HepG2 (cell line): ENCODE measurements around the gene KLHDC1. TPM values are rescaled to one million over a fixed set of nuclear protein-coding genes. Genes with fewer than 3 reads are reported as not detected.
A peak's percentile ranks its signal among the peaks of the same experiment; 100 is the strongest.

Source experiments
- BHLHE40 ChIP-seq: IDR thresholded peaks from 2 replicates; pipeline ENCODE4 v1.6.1; 2011; ENCODE audit warnings: low read length, improper control_type of control experiment
- BRCA1 ChIP-seq: sonication (generic); formaldehyde crosslinking; IDR thresholded peaks from 2 replicates; pipeline ENCODE4 v1.4.0; 2020; ENCODE audit warnings: missing genetic modification reagents
- DNMT3B ChIP-seq: conservative IDR thresholded peaks from 2 replicates; pipeline ENCODE4 v1.6.1; 2016; ENCODE audit warnings: missing biosample characterization, control low read depth
- EP300 ChIP-seq, 3 experiments: sonication (generic) in 1 of 3; formaldehyde crosslinking in 1 of 3; IDR thresholded peaks; 2 replicates each; pipeline versions ENCODE4 v1.5.1 to v1.6.1; 2011 to 2020; ENCODE audit warnings: low read depth in 2 of 3, low read length in 2 of 3, borderline replicate concordance in 1 of 3, improper control_type of control experiment in 1 of 3, mild to moderate bottlenecking in 1 of 3, missing genetic modification reagents in 1 of 3, moderate library complexity in 1 of 3
- FOXK2 ChIP-seq: fragments of 450-650 bp; IDR thresholded peaks from 2 replicates; pipeline ENCODE4 v1.6.1; 2016
- GFI1 ChIP-seq: sonication (generic); formaldehyde crosslinking; IDR thresholded peaks from 2 replicates; pipeline ENCODE4 v1.5.0; 2020; ENCODE audit warnings: missing genetic modification reagents, mild to moderate bottlenecking, borderline replicate concordance
- GLMP ChIP-seq: sonication (generic); formaldehyde crosslinking; IDR thresholded peaks from 2 replicates; pipeline ENCODE4 v1.9.0; 2021; ENCODE audit warnings: missing genetic modification reagents, mild to moderate bottlenecking, borderline replicate concordance
- GPN1 ChIP-seq: sonication (generic); formaldehyde crosslinking; IDR thresholded peaks from 2 replicates; pipeline ENCODE4 v1.5.1; 2020; ENCODE audit warnings: missing genetic modification reagents, borderline replicate concordance
- KAT2B ChIP-seq: fragments of 150-350 bp; IDR thresholded peaks from 2 replicates; pipeline ENCODE4 v1.6.1; 2014; ENCODE audit warnings: low read depth, low read length, borderline replicate concordance
- MED8 ChIP-seq: sonication (generic); formaldehyde crosslinking; IDR thresholded peaks from 2 replicates; pipeline ENCODE4 v1.8.1; 2023; ENCODE audit warnings: mild to moderate bottlenecking, missing genetic modification reagents; ENCODE audit not compliant: insufficient replicate concordance
- POLR2AphosphoS5 ChIP-seq: IDR thresholded peaks from 2 replicates; pipeline ENCODE4 v1.6.1; 2012; ENCODE audit warnings: low read depth, low read length
- SNAPC5 ChIP-seq: sonication (generic); formaldehyde crosslinking; IDR thresholded peaks from 2 replicates; pipeline ENCODE4 v1.8.1; 2023; ENCODE audit warnings: mild to moderate bottlenecking, missing genetic modification reagents, borderline replicate concordance
- ZFP36 ChIP-seq: fragments of 150-350 bp; IDR thresholded peaks from 2 replicates; pipeline ENCODE4 v1.6.1; 2018; ENCODE audit warnings: borderline replicate concordance, low read length, low read depth; ENCODE audit not compliant: partially characterized antibody
- ZNF296 ChIP-seq: sonication (generic); formaldehyde crosslinking; conservative IDR thresholded peaks from 2 replicates; pipeline ENCODE4 v1.5.0; 2020; ENCODE audit warnings: mild to moderate bottlenecking, missing genetic modification reagents
- ZNF512 ChIP-seq: sonication (generic); formaldehyde crosslinking; IDR thresholded peaks from 2 replicates; pipeline ENCODE4 v1.4.0; 2020; ENCODE audit warnings: mild to moderate bottlenecking, missing genetic modification reagents
- ZNF564 ChIP-seq: sonication (generic); formaldehyde crosslinking; IDR thresholded peaks from 2 replicates; pipeline ENCODE4 v1.8.1; 2023; ENCODE audit warnings: mild to moderate bottlenecking, missing genetic modification reagents
- ZNF672 ChIP-seq: sonication (generic); formaldehyde crosslinking; IDR thresholded peaks from 2 replicates; pipeline ENCODE4 v1.8.1; 2022; ENCODE audit warnings: missing genetic modification reagents
- ZNF75D ChIP-seq: sonication (generic); formaldehyde crosslinking; IDR thresholded peaks from 2 replicates; pipeline ENCODE4 v1.8.1; 2023; ENCODE audit warnings: missing genetic modification reagents, mild to moderate bottlenecking, borderline replicate concordance
- polyA plus RNA-seq, 8 experiments: library from polyadenylated mRNA; depleted of rRNA in 3 of 8; stranded (reverse) in 7 of 8; unstranded in 1 of 8; fragments of >200 nt; fragmentation: Illumina TruSeq in 4 of 8; extraction: Trizol in 4 of 8; gene quantifications; 2 replicates each; pipeline versions ENCODE4 v1.2.1 to v1.2.3, GENCODE V29; 2011 to 2016; ENCODE audit warnings: low read depth in 4 of 8, missing spikeins in 1 of 8, mixed read lengths in 1 of 8; ENCODE audit not compliant: insufficient read depth in 1 of 8
- total RNA-seq, 5 experiments: library from RNA; depleted of rRNA; stranded (reverse); fragments of >200 nt; fragmentation: Illumina TruSeq; extraction: Trizol; gene quantifications; 2 replicates each; pipeline ENCODE4 v1.2.3, GENCODE V29; 2016; ENCODE audit warnings: low read depth in 1 of 5
- TF ChIP-seq, protein P1 (sequence below): sonication (generic); formaldehyde crosslinking; IDR thresholded peaks from 2 replicates; pipeline ENCODE4 v1.4.0; 2020; ENCODE audit warnings: missing genetic modification reagents, mild to moderate bottlenecking, borderline replicate concordance
- TF ChIP-seq, protein P2 (sequence below): IDR thresholded peaks from 2 replicates; pipeline ENCODE4 v1.6.1; 2018; ENCODE audit warnings: missing genetic modification reagents
- TF ChIP-seq, protein P3 (sequence below): sonication (generic); formaldehyde crosslinking; IDR thresholded peaks from 2 replicates; pipeline ENCODE4 v1.8.0; 2022; ENCODE audit warnings: mild to moderate bottlenecking, missing genetic modification reagents, moderate library complexity

Gene KLHDC1
- total and polyA plus RNA-seq, 2 of the 13 experiments (the other 11 are each of a cell fraction or from before 2014, with no cell fraction given), result 0.11 TPM; not detected in 1

GRCh38 chr14:49767571-49768300 is 74.8 kb downstream of the KLHDC1 start, which contains the start of gene KLHDC2 (continued):
- TF ChIP-seq, protein P1, sequence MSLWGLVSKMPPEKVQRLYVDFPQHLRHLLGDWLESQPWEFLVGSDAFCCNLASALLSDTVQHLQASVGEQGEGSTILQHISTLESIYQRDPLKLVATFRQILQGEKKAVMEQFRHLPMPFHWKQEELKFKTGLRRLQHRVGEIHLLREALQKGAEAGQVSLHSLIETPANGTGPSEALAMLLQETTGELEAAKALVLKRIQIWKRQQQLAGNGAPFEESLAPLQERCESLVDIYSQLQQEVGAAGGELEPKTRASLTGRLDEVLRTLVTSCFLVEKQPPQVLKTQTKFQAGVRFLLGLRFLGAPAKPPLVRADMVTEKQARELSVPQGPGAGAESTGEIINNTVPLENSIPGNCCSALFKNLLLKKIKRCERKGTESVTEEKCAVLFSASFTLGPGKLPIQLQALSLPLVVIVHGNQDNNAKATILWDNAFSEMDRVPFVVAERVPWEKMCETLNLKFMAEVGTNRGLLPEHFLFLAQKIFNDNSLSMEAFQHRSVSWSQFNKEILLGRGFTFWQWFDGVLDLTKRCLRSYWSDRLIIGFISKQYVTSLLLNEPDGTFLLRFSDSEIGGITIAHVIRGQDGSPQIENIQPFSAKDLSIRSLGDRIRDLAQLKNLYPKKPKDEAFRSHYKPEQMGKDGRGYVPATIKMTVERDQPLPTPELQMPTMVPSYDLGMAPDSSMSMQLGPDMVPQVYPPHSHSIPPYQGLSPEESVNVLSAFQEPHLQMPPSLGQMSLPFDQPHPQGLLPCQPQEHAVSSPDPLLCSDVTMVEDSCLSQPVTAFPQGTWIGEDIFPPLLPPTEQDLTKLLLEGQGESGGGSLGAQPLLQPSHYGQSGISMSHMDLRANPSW (CRISPR knock-in tag), result no peak
- TF ChIP-seq GPN1 (no peak), BRCA1 (CRISPR knock-in tag) (no peak), GFI1 (CRISPR knock-in tag) (0 out of 2 replicates have a peak, but pooled peaks have one; percentile 38), FOXK2 (peak; percentile 40; the same call in 1 of the 2 replicates), DNMT3B (CRISPR knock-in tag) (0 out of 2 replicates have a peak, but pooled peaks have one; percentile 5), POLR2AphosphoS5 (peak; percentile 43; the same call in 1 of the 2 replicates), GLMP (CRISPR knock-in tag) (no peak), ZNF296 (CRISPR knock-in tag) (no peak), KAT2B (no peak), BHLHE40 (no peak; the same call in 1 of the 2 replicates), MED8 (no peak), ZFP36 (no peak), ZNF564 (CRISPR knock-in tag) (no peak; the same call in 1 of the 2 replicates), ZNF75D (CRISPR knock-in tag) (no peak), EP300 (IDR thresholded peaks at IDR 0.05; ENCODE audit: low read depth in 2 of 2, low read length in 2 of 2) (no peak), EP300 (CRISPR knock-in tag; IDR thresholded peaks at IDR 0.05; ENCODE audit: borderline replicate concordance) (no peak), ZNF672 (no peak), ZNF512 (CRISPR knock-in tag) (no peak), SNAPC5 (CRISPR knock-in tag) (no peak)
- TF ChIP-seq, protein P2, sequence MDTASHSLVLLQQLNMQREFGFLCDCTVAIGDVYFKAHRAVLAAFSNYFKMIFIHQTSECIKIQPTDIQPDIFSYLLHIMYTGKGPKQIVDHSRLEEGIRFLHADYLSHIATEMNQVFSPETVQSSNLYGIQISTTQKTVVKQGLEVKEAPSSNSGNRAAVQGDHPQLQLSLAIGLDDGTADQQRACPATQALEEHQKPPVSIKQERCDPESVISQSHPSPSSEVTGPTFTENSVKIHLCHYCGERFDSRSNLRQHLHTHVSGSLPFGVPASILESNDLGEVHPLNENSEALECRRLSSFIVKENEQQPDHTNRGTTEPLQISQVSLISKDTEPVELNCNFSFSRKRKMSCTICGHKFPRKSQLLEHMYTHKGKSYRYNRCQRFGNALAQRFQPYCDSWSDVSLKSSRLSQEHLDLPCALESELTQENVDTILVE (CRISPR knock-in tag), result peak; percentile 15; the same call in 1 of the 2 replicates
- TF ChIP-seq, protein P3, sequence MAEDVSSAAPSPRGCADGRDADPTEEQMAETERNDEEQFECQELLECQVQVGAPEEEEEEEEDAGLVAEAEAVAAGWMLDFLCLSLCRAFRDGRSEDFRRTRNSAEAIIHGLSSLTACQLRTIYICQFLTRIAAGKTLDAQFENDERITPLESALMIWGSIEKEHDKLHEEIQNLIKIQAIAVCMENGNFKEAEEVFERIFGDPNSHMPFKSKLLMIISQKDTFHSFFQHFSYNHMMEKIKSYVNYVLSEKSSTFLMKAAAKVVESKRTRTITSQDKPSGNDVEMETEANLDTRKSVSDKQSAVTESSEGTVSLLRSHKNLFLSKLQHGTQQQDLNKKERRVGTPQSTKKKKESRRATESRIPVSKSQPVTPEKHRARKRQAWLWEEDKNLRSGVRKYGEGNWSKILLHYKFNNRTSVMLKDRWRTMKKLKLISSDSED (CRISPR knock-in tag), result no peak
